ENCODE measurements around the gene PTPN7. TPM values are rescaled to one million over a fixed set of nuclear protein-coding genes. Genes with fewer than 3 reads are reported as not detected.

PTPN7 gene
- polyA plus RNA-seq, 2 of the 4 experiments (the other 2 are of a cell fraction) = 0.08 TPM; not detected in 1

- no peak for FAIRE-seq
- POLR2A ChIA-PET = no interaction called here
Measured at GRCh38 chr1:202171292-202172014, 11.1 kb upstream of the PTPN7 start.

DNA sequence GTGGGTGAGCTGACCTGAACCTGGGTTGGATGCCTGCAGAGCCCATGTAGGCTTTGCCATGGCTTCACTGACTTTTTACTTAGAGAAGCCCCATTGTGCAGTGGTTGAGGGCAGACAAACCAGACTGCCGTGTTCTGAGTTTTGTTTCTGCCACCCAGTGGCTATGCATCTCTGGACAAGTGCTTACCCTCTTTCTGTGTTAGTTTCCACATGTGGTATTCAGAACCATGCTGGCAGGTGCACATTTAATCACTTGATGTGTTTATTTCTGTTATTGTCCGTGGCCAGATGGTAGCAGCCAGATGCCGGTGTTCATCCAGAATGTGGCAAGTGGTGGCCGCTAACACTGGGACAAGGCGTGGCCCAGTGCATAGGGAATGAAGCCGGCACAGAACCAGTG, 10.3 kb upstream of the PTPN7 start:
- Histone ChIP-seq H3K9me3 (no peaks in the 10 kb centered on the region), H3K27ac (no peak overlapping the region), H3K4me1 (no peaks in the 10 kb centered on the region), H3K4me2 (no peak overlapping the region), H3K4me3 (no peak overlapping the region)
- FAIRE-seq (no peak), DNase-seq (ENCODE audit: low read depth in 1 of 2, low spot score in 1 of 2) (no peak), ATAC-seq (no peak; a peak in 1 of 6 replicates)
- CTCF ChIA-PET = interaction anchor here (0.5 to 1.8 kb wide), 9 partner anchors 8 to 651 kb away, joined by 3 to 6 read pairs (median 4); partner anchors contain the start of gene LGR6
- TF ChIP-seq JUN (IDR thresholded peaks at IDR 0.05) (no peak), HEYL (CRISPR knock-in tag; IDR thresholded peaks at IDR 0.05) (no peak), HES2 (IDR thresholded peaks at IDR 0.05) (no peak), ZFP36 (IDR thresholded peaks at IDR 0.05; ENCODE audit: borderline replicate concordance, partially characterized antibody) (no peak)
- POLR2A ChIA-PET = no interaction called here
- 83% methylated on average over 6 of the region's 6 CpGs for WGBS (ENCODE audit: missing lambda C conversion rate)

More at GRCh38 chr1:202171292-202172014, 11.1 kb upstream of the PTPN7 start:
- CTCF ChIA-PET = interaction anchor here (0.7 to 1.8 kb wide), 5 partner anchors 9 to 154 kb away, joined by 3 to 5 read pairs (median 4); partner anchors contain the start of gene LGR6
- H3K4me3 ChIP-seq = no peak overlapping the region
- TF ChIP-seq ESRRA (IDR thresholded peaks at IDR 0.05; ENCODE audit: borderline replicate concordance, low read length) (no peak), JUN (IDR thresholded peaks at IDR 0.05) (no peak), KDM5A (IDR thresholded peaks at IDR 0.05) (no peak), HEYL (CRISPR knock-in tag; IDR thresholded peaks at IDR 0.05) (no peak), PHF8 (IDR thresholded peaks at IDR 0.05; ENCODE audit: borderline replicate concordance, low read depth) (no peak), ZC3H11A (IDR thresholded peaks at IDR 0.05) (no peak), KDM1A (IDR thresholded peaks at IDR 0.05; ENCODE audit: low read depth) (no peak), SREBF2 (IDR thresholded peaks at IDR 0.05) (no peak), CBX8 (IDR thresholded peaks at IDR 0.05) (no peak), NFE2L2 (conservative IDR thresholded peaks at IDR 0.05; ENCODE audit: low read length) (no peak), EHMT2 (IDR thresholded peaks at IDR 0.05; ENCODE audit: low read depth) (no peak), TP53 (CRISPR knock-in tag; IDR thresholded peaks at IDR 0.05) (no peak), MAZ (IDR thresholded peaks at IDR 0.05; ENCODE audit: borderline replicate concordance, low read depth, low read length) (no peak), RFX5 (IDR thresholded peaks at IDR 0.05) (no peak), ZSCAN20 (CRISPR knock-in tag; IDR thresholded peaks at IDR 0.05) (no peak), FOXS1 (CRISPR knock-in tag; IDR thresholded peaks at IDR 0.05) (no peak), MAFK (IDR thresholded peaks at IDR 0.05; ENCODE audit: partially characterized antibody) (no peak)
- TF ChIP-seq, protein P1, sequence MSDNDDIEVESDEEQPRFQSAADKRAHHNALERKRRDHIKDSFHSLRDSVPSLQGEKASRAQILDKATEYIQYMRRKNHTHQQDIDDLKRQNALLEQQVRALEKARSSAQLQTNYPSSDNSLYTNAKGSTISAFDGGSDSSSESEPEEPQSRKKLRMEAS (IDR thresholded peaks at IDR 0.05) = no peak
- TF ChIP-seq, protein P2, sequence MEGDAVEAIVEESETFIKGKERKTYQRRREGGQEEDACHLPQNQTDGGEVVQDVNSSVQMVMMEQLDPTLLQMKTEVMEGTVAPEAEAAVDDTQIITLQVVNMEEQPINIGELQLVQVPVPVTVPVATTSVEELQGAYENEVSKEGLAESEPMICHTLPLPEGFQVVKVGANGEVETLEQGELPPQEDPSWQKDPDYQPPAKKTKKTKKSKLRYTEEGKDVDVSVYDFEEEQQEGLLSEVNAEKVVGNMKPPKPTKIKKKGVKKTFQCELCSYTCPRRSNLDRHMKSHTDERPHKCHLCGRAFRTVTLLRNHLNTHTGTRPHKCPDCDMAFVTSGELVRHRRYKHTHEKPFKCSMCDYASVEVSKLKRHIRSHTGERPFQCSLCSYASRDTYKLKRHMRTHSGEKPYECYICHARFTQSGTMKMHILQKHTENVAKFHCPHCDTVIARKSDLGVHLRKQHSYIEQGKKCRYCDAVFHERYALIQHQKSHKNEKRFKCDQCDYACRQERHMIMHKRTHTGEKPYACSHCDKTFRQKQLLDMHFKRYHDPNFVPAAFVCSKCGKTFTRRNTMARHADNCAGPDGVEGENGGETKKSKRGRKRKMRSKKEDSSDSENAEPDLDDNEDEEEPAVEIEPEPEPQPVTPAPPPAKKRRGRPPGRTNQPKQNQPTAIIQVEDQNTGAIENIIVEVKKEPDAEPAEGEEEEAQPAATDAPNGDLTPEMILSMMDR (IDR thresholded peaks at IDR 0.05) = no peak
- no peaks in the 10 kb centered on the region for H3K9me3 ChIP-seq
- H3K27ac ChIP-seq = no peak overlapping the region
- DNase-seq (ENCODE audit: low read depth in 1 of 2, low spot score in 1 of 2) (no peak), ATAC-seq (peak; percentile 19 to 32; a peak in 4 of 6 replicates)
- no peaks in the 10 kb centered on the region for H3K4me1 ChIP-seq
- 92% methylated on average over 10 of the region's 11 CpGs for WGBS (ENCODE audit: missing lambda C conversion rate)
- no peak overlapping the region for H3K4me2 ChIP-seq

DNA sequence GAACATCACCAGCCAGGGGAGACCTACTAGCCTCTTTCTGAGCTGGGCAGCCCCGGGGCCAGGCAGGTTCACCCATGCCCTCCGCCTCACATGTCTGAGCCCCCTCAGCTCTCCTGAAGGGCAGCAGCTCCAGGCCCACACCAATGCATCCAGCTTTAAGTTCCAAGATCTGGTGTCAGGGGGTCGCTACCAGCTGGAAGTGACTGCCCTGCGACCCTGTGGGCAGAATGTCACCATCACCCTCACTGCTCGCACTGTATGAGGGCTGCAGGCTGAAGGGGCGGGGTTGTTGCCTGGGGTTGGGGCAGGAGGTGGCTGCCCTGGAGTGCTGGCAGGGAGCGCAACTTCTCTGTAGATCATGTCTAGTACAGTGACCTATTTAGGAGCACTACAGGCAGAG, 8.5 kb upstream of the PTPN7 start:
- no peaks in the 10 kb centered on the region for H3K4me1 ChIP-seq
- H3K4me2 ChIP-seq = no peak overlapping the region
- no peak for FAIRE-seq
- H3K9me3 ChIP-seq = no peaks in the 10 kb centered on the region
- H3K27ac ChIP-seq = no peak overlapping the region
- no peak for ATAC-seq
- ChIA-PET CTCF (interaction anchor here (0.7 kb wide), 1 partner anchor 11 kb away, joined by 3 read pairs; no protein-coding TSS in a partner anchor), POLR2A (no interaction called here)
- no peak for DNase-seq (ENCODE audit: low read depth in 1 of 2, low spot score in 1 of 2)
- no peak overlapping the region for H3K4me3 ChIP-seq
- WGBS (ENCODE audit: missing lambda C conversion rate) = 58% methylated on average over 2 of the region's 7 CpGs
- TF ChIP-seq HOXA7 (CRISPR knock-in tag; IDR thresholded peaks at IDR 0.05) = no peak
- TF ChIP-seq CHD2 (IDR thresholded peaks at IDR 0.05; ENCODE audit: low read length, partially characterized antibody) = no peak
- TF ChIP-seq BHLHE40 (IDR thresholded peaks at IDR 0.05; ENCODE audit: low read depth, low read length) = no peak
- TF ChIP-seq, protein P1 (IDR thresholded peaks at IDR 0.05) = no peak
- no peak for TF ChIP-seq JUNB (IDR thresholded peaks at IDR 0.05)
- no peak for TF ChIP-seq EP300 (IDR thresholded peaks at IDR 0.05)
- TF ChIP-seq, protein P3, sequence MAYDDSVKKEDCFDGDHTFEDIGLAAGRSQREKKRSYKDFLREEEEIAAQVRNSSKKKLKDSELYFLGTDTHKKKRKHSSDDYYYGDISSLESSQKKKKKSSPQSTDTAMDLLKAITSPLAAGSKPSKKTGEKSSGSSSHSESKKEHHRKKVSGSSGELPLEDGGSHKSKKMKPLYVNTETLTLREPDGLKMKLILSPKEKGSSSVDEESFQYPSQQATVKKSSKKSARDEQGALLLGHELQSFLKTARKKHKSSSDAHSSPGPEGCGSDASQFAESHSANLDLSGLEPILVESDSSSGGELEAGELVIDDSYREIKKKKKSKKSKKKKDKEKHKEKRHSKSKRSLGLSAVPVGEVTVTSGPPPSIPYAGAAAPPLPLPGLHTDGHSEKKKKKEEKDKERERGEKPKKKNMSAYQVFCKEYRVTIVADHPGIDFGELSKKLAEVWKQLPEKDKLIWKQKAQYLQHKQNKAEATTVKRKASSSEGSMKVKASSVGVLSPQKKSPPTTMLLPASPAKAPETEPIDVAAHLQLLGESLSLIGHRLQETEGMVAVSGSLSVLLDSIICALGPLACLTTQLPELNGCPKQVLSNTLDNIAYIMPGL (CRISPR knock-in tag; IDR thresholded peaks at IDR 0.05; ENCODE audit: borderline replicate concordance) = no peak
- no peak for TF ChIP-seq CEBPB (IDR thresholded peaks at IDR 0.05)
- no peak for TF ChIP-seq RAD21 (conservative IDR thresholded peaks at IDR 0.05 in 1 of 2, IDR thresholded peaks at IDR 0.05 in 1 of 2)
- TF ChIP-seq SMC3 (IDR thresholded peaks at IDR 0.05) = no peak
- no peak for TF ChIP-seq POLR2AphosphoS2 (conservative IDR thresholded peaks at IDR 0.05; ENCODE audit: low read length)
- no peak for TF ChIP-seq TFCP2L1 (CRISPR knock-in tag; IDR thresholded peaks at IDR 0.05)
- no peak for TF ChIP-seq MAFK (IDR thresholded peaks at IDR 0.05; ENCODE audit: partially characterized antibody)
